Amygdala (tissue), 56 donors: ENCODE measurements around the gene OR8K1.

Experiments
- DNase-seq, 56 donors: peaks; one replicate each; lab custom pipeline; 2025; lab: John Stamatoyannopoulos, UW

Gene OR8K1

DNA sequence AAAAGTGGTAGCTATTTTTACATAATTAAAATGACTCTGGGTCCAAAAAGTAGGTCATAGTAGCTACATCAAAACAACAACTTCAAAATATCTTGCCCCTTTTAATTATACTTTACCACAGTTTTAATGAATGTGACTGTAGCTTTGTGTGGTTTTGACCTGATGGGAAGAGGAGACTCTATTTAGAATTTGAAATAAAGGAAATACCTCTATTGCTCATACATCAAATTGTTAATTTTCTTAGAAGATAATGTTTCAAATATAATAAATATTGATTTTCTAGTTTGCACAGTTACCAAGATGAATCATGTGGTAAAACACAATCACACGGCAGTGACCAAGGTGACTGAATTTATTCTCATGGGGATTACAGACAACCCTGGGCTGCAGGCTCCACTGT, at the start of gene OR8K1:
OR8K1 (plus strand) TSS at position 301 of the 400 bp plus-strand sequence; CDS start at position 301, 0 bp downstream.
- DNase-seq = no peak

DNA sequence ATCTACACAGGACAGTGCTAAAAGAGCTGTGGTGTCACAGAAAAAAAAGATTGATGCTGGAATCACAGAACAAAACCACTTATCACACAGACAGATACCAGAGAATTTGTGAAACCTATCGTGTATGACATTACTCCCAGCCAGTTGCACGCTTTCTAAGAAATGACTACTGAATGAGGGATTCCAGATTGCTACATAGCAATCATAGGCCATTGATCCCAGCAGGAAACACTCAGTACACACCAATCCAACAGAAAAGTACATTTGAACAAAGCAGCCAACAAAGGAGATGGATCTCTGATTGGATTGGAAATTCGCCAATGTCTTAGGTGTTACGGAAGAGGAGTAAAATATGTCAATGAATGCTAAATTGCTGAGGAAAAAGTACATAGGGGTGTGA, 48.9 kb upstream of the OR8K1 start:
- no peak for DNase-seq

DNA sequence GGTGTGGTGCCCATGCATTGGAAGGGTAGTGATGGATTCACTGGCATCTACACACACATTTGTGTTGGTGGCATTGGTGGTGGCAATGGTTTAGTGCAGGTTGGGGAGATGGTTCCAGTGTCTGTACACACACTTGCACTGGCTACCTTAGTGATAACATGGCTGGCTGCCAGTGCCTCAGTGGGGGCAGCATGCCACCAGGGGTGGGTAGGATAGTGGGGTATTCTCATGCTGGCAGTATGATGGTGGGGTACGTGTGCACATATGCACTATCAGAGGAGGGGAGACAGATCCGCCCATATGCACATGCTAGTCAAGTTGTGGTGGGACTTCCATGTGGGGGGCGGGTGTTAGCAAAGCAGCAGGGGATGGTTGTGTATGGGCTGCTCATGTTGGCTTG, 38.0 kb upstream of the OR8K1 start:
- no peak for DNase-seq

DNA sequence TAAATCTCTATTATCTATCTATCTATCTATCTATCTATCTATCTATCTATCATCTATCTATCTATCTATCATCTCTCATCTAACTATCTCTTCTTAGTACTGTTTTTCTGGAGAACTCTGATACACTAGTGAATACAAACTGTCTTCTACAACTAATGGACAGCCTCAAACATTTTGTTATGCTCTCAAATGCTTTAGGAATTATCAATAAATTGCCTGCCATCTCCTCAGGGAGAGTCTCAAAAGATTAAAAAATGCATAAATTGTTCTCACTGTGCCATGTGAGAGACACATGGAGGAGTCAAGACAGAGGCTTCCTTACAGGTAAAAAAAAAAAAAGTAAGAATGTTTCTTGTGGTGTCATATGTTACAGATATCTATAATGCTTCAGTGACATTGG, 31.0 kb upstream of the OR8K1 start, which contains the start of gene OR8K3:
OR8K3 (plus strand) TSS at position 301 of the 400 bp plus-strand sequence. CDS start 3,163 bp downstream, outside the sequence.
- no peak for DNase-seq

DNA sequence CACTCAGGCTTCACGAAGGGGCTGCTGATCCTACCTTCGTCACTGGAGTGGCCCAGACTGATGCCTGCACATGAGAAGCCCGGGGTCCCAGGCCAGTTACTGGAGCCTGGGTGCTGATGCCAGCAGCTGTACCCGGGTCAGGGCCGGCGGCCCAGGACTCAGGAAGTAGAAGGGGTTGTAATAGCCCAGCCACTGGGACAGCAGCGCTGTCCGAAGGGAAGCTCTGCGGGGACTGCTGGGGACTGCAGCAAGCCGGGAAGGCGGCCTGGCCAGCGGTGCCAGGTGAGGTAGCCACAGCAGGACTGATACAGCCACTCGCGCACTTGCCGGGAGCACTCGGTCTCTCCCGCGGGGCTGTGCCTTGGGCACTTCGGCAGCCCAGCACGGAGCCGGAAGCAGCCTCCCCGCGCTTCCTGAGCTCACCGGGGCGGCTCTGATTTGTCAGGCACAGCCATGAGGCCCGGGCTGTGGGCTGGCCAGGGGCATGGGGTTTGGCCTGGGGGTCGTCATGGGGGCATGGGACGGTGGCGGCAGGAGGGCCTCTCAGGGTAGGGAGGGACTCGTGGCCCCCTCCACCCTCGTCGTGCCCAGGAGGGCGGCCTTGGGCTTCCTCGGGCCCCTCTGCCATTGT, 13.9 kb upstream of the OR8K1 start:
- no peak for DNase-seq

DNA sequence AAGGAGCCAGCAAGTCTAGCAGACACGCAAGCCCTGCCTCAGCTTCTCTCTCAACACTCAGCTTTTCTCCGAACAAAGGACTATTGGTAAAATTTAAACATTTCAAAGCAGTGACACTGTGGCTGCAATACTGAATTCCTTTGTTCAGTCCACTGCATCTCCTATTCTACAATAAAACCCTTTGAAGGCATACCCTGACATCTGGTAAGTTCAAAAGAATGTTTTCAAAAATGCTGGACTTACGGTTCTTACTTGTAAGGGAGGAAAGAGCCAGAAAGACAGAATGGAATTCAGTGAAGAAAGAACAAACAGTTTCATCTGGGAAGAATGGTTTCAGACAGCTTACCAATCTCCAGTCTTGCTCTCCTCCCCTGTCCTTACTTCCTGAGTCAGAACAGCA, 12.7 kb upstream of the OR8K1 start:
- DNase-seq = no peak

DNA sequence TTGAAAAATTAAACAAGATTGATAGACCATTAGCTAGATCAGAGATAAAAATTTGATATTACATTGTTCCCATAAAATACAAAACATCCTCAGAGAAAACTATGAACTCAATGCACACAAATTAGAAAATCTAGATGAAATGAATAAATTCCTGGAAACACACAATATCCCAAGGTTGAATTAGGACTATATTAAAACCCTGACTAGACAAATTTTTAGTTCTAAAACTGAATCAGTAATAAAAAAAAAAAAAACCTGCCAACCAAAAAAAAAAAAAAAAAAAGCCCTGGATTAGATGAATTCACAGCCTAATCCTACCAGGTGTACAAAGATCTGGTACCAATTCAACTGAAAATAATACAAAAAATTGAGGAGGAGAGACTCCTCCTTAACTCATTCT, 5.5 kb upstream of the OR8K1 start:
- no peak for DNase-seq

DNA sequence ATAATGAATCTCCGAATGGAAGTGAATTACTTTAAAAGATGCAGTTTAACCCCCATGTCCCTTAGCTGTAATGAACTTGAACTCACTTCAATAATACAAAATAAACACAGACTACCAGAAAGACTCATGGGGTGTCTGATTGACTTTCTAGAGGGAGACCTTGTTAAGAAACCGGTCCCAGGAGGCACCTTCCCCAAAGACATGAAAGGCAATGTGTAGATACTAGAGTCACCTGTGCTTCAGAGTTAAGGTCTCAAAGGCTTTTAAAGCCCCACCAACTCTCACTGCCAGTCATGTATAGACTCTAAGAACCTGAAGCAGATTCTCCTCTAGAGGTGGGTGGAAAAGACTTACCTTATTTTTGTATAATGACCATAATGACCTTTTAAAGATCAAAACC, 8.2 kb downstream of the OR8K1 start, which contains the start of gene OR8J1:
OR8J1 (plus strand) TSS at position 301 of the 400 bp plus-strand sequence. CDS start 5,956 bp downstream, outside the sequence.
- DNase-seq = no peak

DNA sequence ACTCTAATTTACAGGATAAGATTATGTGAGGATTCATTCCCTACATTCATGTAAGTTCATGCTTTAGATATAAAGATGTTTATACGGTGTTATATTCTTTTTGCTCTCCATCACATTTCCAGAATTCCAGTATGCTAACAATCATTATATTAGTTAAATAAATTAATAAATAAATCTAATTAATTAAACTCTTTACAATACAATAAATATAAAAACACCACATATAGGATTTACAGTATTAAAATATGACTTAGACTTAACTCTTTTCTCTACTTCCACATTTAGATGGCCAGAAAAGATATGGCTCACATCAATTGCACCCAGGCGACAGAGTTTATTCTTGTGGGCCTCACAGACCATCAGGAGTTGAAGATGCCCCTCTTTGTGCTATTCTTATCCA, 29.5 kb downstream of the OR8K1 start, which contains the start of gene OR8U1:
OR8U1 (plus strand) TSS at position 301 of the 400 bp plus-strand sequence; CDS start at position 301, 0 bp downstream.
- no peak for DNase-seq

DNA sequence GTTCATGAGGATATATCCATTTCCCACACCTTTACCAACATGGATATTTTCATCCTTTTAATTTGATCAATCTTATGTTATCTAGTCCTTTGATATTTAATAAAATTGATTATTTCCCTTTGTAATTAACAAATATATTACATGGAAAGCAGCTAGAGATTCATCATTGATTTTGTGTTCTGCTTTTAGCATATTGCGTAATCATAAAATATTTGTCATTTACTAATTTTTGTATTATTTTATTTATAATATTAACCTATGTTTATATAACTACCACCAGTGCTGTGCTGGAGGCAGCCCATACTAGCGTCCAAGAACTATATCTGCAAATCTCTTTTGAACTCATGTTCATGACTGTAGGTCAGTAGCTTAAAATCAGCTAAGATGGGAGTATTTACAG, 34.3 kb downstream of the OR8K1 start:
- DNase-seq = no peak

DNA sequence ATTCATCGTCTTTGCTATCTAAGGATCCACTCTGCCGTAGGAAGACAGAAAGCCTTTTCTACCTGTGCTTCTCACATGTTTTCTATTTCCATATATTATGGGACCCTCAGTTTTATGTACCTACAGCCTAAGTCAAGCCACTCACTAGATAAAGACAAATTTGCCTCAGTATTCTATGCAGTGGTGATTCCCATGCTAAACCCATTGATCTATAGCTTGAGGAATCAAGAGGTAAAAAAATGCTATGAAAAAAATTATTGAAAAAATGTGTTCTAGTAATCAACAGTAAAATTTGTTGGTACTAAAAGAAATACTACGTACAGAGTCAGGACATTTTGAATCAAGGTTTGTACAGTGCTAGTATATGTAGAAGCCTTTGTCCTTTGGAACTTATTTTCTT, 48.5 kb downstream of the OR8K1 start:
- no peak for DNase-seq

DNA sequence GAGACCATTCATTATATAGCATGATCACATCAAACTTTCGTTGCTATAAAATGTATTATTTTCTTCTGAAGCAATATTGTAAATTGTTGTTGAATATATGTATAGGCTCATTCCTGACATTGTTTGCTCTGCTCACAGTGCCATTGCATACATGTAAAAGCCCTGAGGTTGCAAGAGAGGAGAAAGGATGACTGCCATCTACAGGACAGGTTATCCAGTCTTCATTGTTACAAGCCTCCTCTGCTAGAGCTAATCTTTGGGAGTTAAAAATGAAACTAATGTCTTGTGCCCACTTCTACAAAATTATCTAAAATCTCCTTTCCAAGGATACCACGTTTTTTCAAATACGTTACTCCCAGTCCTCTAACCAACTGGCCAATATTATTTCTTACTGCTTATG, 50.2 kb downstream of the OR8K1 start:
- no peak for DNase-seq
